Mammary epithelial cell (primary cell): ENCODE measurements around the gene CEP112.

Experiments
- EZH2 ChIP-seq: IDR thresholded peaks from 2 replicates; pipeline ENCODE4 v1.6.1; 2012; ENCODE audit warnings: low read length, inconsistent platforms, borderline replicate concordance
- TF ChIP-seq, protein P1 (sequence below), 2 donors: IDR thresholded peaks in 1 of 2; conservative IDR thresholded peaks in 1 of 2; 2 replicates each; pipeline ENCODE4 v1.5.1; 2011 to 2012; ENCODE audit warnings: inconsistent platforms in 2 of 2, low read length in 2 of 2, mild to moderate bottlenecking in 2 of 2, control low read depth in 1 of 2, low read depth in 1 of 2; ENCODE audit not compliant: insufficient read depth in 1 of 2; ENCODE audit errors: extremely low read depth in 1 of 2

DNA sequence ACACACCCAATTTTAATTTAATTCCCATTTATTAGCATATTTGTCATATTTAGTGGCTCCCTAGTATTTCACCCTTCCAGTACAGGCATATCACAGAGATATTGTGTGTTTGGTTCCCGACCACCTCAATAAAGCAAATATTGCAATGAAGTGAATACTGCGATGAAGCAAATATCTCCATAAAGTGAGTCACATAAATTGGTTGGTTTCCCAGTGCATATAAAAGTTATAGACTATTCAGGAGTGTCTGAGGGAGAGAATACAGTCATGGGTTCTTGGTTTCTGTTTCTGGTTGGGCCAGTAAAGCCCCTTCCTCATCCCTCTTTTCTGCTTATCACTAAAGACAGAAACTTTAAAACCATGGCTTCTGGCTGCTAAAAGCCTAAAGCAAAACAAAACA, 335.1 kb downstream of the CEP112 start:
- TF ChIP-seq, protein P1, sequence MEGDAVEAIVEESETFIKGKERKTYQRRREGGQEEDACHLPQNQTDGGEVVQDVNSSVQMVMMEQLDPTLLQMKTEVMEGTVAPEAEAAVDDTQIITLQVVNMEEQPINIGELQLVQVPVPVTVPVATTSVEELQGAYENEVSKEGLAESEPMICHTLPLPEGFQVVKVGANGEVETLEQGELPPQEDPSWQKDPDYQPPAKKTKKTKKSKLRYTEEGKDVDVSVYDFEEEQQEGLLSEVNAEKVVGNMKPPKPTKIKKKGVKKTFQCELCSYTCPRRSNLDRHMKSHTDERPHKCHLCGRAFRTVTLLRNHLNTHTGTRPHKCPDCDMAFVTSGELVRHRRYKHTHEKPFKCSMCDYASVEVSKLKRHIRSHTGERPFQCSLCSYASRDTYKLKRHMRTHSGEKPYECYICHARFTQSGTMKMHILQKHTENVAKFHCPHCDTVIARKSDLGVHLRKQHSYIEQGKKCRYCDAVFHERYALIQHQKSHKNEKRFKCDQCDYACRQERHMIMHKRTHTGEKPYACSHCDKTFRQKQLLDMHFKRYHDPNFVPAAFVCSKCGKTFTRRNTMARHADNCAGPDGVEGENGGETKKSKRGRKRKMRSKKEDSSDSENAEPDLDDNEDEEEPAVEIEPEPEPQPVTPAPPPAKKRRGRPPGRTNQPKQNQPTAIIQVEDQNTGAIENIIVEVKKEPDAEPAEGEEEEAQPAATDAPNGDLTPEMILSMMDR (conservative IDR thresholded peaks at IDR 0.05 in 1 of 2, IDR thresholded peaks at IDR 0.05 in 1 of 2; ENCODE audit: extremely low read depth in 1 of 2, insufficient read depth in 1 of 2, low read depth in 1 of 2, low read length in 2 of 2), result no peak
- TF ChIP-seq EZH2, result no peak
